ENCODE measurements around the gene ADAMTS17. TPM values are rescaled to one million over a fixed set of nuclear protein-coding genes. Genes with fewer than 3 reads are reported as not detected.

Gene ADAMTS17
- total RNA-seq, 1 experiment from 2014 or later, result 4.2 TPM

- RAD21 ChIA-PET (ENCODE audit: low non-redundant PET in 1 of 2, low total read pairs in 2 of 2, uncharacterized antibody in 2 of 2, unreplicated experiment in 2 of 2), result no interaction called here
- H2AFZ ChIP-seq (ENCODE audit: low read depth, low read length, poor library complexity, severe bottlenecking), result no peak overlapping the region
- POLR2A ChIA-PET, result no interaction called here
- DNase-seq (ENCODE audit: low read depth, low spot score) (no peak), ATAC-seq (no peak)
- CTCF ChIA-PET, result no interaction called here
- peaks cover 3% of the 10 kb centered on the region in 2 experiments; a peak in 2 of 4 replicates for H3K9me3 ChIP-seq (ENCODE audit: control insufficient read depth in 1 of 2, insufficient read depth in 1 of 2, low read depth in 1 of 2, low read length in 2 of 2)
- H3K4me3 ChIP-seq (replicated peaks in 1 of 2; ENCODE audit: low read depth in 1 of 2, low read length in 2 of 2), result no peak overlapping the region
- no peaks in the 10 kb centered on the region for H3K4me1 ChIP-seq (ENCODE audit: control insufficient read depth in 1 of 2, insufficient read depth in 2 of 2, low read length in 2 of 2)
- intact Hi-C loops (cut with micrococcal nuclease), result no loop called here
- no peaks in the 10 kb centered on the region for H3K36me3 ChIP-seq (ENCODE audit: control insufficient read depth in 1 of 2, insufficient read depth in 2 of 2, low read length in 2 of 2)
- H3K27ac ChIP-seq (ENCODE audit: low read depth, low read length), result no peak overlapping the region
- BruUV-seq (replicated peaks), result no TSS peak
- no peaks in the 10 kb centered on the region for H3K27me3 ChIP-seq (ENCODE audit: insufficient read depth, low read length)
- TF ChIP-seq EGR1 (IDR thresholded peaks at IDR 0.05; ENCODE audit: low read depth), result no peak
- no peak for TF ChIP-seq POLR2AphosphoS5 (IDR thresholded peaks at IDR 0.05; ENCODE audit: low read depth, low read length)
- TF ChIP-seq SIN3A (IDR thresholded peaks at IDR 0.05; ENCODE audit: low read depth), result no peak
- TF ChIP-seq JUND (IDR thresholded peaks at IDR 0.05), result no peak
- no peak for TF ChIP-seq ATF3 (IDR thresholded peaks at IDR 0.05)
- TF ChIP-seq ZBTB33 (IDR thresholded peaks at IDR 0.05; ENCODE audit: extremely low read depth, insufficient replicate concordance, low read length), result no peak
- TF ChIP-seq POLR2A (IDR thresholded peaks at IDR 0.05; ENCODE audit: borderline replicate concordance, extremely low read depth, insufficient read depth, insufficient read length), result no peak
- TF ChIP-seq ELF1 (IDR thresholded peaks at IDR 0.05; ENCODE audit: borderline replicate concordance, low read depth), result no peak
- TF ChIP-seq ZNF274 (IDR thresholded peaks at IDR 0.05; ENCODE audit: low read depth, low read length), result no peak
- no peak for TF ChIP-seq TCF7L2 (IDR thresholded peaks at IDR 0.05; ENCODE audit: borderline replicate concordance, extremely low read depth, insufficient read depth, insufficient read length)
- TF ChIP-seq ZFX (IDR thresholded peaks at IDR 0.05), result no peak
- no peak for TF ChIP-seq EZH2 (IDR thresholded peaks at IDR 0.05)
- no peak overlapping the region for H3K4me2 ChIP-seq (ENCODE audit: low read length)
- H3K9ac ChIP-seq (ENCODE audit: low read length), result no peak overlapping the region
- no peaks in the 10 kb centered on the region for H3K9me2 ChIP-seq (ENCODE audit: insufficient read depth)
- H3K79me2 ChIP-seq (ENCODE audit: insufficient read depth, low read length), result no peaks in the 10 kb centered on the region
- H4K20me1 ChIP-seq (ENCODE audit: insufficient read depth), result no peaks in the 10 kb centered on the region
Observed at GRCh38 chr15:100292010-100292409, 49.8 kb downstream of the ADAMTS17 start.

All from HCT116 (cell line).